ENCODE data around the gene ZNF322.
A peak's percentile ranks its signal among the peaks of the same experiment; 100 is the strongest.

Gene ZNF322

GRCh38 chr6:26595669-26596269 is 63.8 kb downstream of the ZNF322 start:
- in situ Hi-C loops (cut with HindIII; ENCODE audit: low sequenced_read_pairs): no loop called here
- H3K4me3 ChIP-seq (ENCODE audit: low read depth, low read length): peak overlapping the region; percentile 94
- peak; percentile 94 for TF ChIP-seq CTCF (IDR thresholded peaks at IDR 0.05; ENCODE audit: low read depth, low read length, missing control alignments)
- peak; percentile 62 for DNase-seq (ENCODE audit: low read depth)

GRCh38 chr6:26594730-26595632 is 64.6 kb downstream of the ZNF322 start:
- TF ChIP-seq CTCF (IDR thresholded peaks at IDR 0.05; ENCODE audit: low read depth, low read length, missing control alignments): no peak
- peak overlapping the region; percentile 94 for H3K4me3 ChIP-seq (ENCODE audit: low read depth, low read length)
- in situ Hi-C loops (cut with HindIII; ENCODE audit: low sequenced_read_pairs): loop anchor here (5.0 kb wide), 1 partner anchor 43 kb away; no protein-coding TSS in a partner anchor
- no peak for DNase-seq (ENCODE audit: low read depth)

GRCh38 chr6:26594131-26594498 is 65.4 kb downstream of the ZNF322 start:
- in situ Hi-C loops (cut with HindIII; ENCODE audit: low sequenced_read_pairs): loop anchor here (5.0 kb wide), 1 partner anchor 42 kb away; no protein-coding TSS in a partner anchor
- DNase-seq (ENCODE audit: low read depth): no peak
- no peak overlapping the region for H3K4me3 ChIP-seq (ENCODE audit: low read depth, low read length)
- TF ChIP-seq CTCF (IDR thresholded peaks at IDR 0.05; ENCODE audit: low read depth, low read length, missing control alignments): no peak

GRCh38 chr6:26593278-26594130 is 66.0 kb downstream of the ZNF322 start:
- no peak overlapping the region for H3K4me3 ChIP-seq (ENCODE audit: low read depth, low read length)
- no peak for TF ChIP-seq CTCF (IDR thresholded peaks at IDR 0.05; ENCODE audit: low read depth, low read length, missing control alignments)
- in situ Hi-C loops (cut with HindIII; ENCODE audit: low sequenced_read_pairs): loop anchor here (5.0 kb wide), 1 partner anchor 41 kb away; no protein-coding TSS in a partner anchor
- DNase-seq (ENCODE audit: low read depth): no peak

GRCh38 chr6:26592649-26593048 is 66.9 kb downstream of the ZNF322 start:
- no peak for DNase-seq (ENCODE audit: low read depth)
- no peak overlapping the region for H3K4me3 ChIP-seq (ENCODE audit: low read depth, low read length)
- TF ChIP-seq CTCF (IDR thresholded peaks at IDR 0.05; ENCODE audit: low read depth, low read length, missing control alignments): peak; percentile 7
- in situ Hi-C loops (cut with HindIII; ENCODE audit: low sequenced_read_pairs): loop anchor here (5.0 kb wide), 1 partner anchor 40 kb away; no protein-coding TSS in a partner anchor

GRCh38 chr6:26588965-26589364 is 70.6 kb downstream of the ZNF322 start:
- in situ Hi-C loops (cut with HindIII; ENCODE audit: low sequenced_read_pairs): no loop called here
- DNase-seq (ENCODE audit: low read depth): no peak
- H3K4me3 ChIP-seq (ENCODE audit: low read depth, low read length): no peak overlapping the region
- TF ChIP-seq CTCF (IDR thresholded peaks at IDR 0.05; ENCODE audit: low read depth, low read length, missing control alignments): no peak

Data from astrocyte of the cerebellum (primary cell).